HG03280 (cell line): Measurements from ENCODE around the gene SBNO1.
"Not testable (repeated sequence)": the region's sequence is repeated elsewhere in the genome, so short reads cannot be mapped to it uniquely, and the experiment has no call there.

Experiments
- ATAC-seq: cut with Tn5 transposase; IDR thresholded peaks from one replicate; pipeline ENCODE4 v1.9.1; 2021; ENCODE audit warnings: mild to moderate bottlenecking, moderate library complexity; ENCODE audit not compliant: unreplicated experiment

The SBNO1 gene

GRCh38 chr12:123351349-123351748 is 13.3 kb downstream of the SBNO1 start:
- ATAC-seq = no peak

- no peak for ATAC-seq
Measured at GRCh38 chr12:123346946-123347345, 17.7 kb downstream of the SBNO1 start.

GRCh38 chr12:123344086-123344485 is 20.6 kb downstream of the SBNO1 start:
- ATAC-seq = no peak

GRCh38 chr12:123337070-123337469 is 27.6 kb downstream of the SBNO1 start:
- ATAC-seq = no peak

- no peak for ATAC-seq
Measured at GRCh38 chr12:123336530-123336929, 28.1 kb downstream of the SBNO1 start.

GRCh38 chr12:123335490-123335889 is 29.2 kb downstream of the SBNO1 start:
- ATAC-seq = no peak

- ATAC-seq = no peak
Measured at GRCh38 chr12:123329799-123330198, 34.8 kb downstream of the SBNO1 start.

- ATAC-seq = no peak
Measured at GRCh38 chr12:123319826-123320225, 44.8 kb downstream of the SBNO1 start.

GRCh38 chr12:123319273-123319672 is 45.4 kb downstream of the SBNO1 start:
- ATAC-seq = no peak

GRCh38 chr12:123313046-123313445 is 51.6 kb downstream of the SBNO1 start:
- ATAC-seq = not testable (repeated sequence)

- ATAC-seq = no peak
Measured at GRCh38 chr12:123306200-123306599, 58.4 kb downstream of the SBNO1 start.

GRCh38 chr12:123305136-123305535 is 59.5 kb downstream of the SBNO1 start:
- no peak for ATAC-seq

- ATAC-seq = no peak
Measured at GRCh38 chr12:123293178-123293760, 71.4 kb downstream of the SBNO1 start.

GRCh38 chr12:123289911-123290310 is 74.7 kb downstream of the SBNO1 start:
- ATAC-seq = no peak

GRCh38 chr12:123288751-123289346 is 75.8 kb downstream of the SBNO1 start:
- no peak for ATAC-seq

- ATAC-seq = no peak
Measured at GRCh38 chr12:123286652-123287373, 77.8 kb downstream of the SBNO1 start.

- ATAC-seq = no peak
Measured at GRCh38 chr12:123284669-123285068, 80.0 kb downstream of the SBNO1 start.

GRCh38 chr12:123283461-123283860 is 81.2 kb downstream of the SBNO1 start:
- no peak for ATAC-seq

- no peak for ATAC-seq
Measured at GRCh38 chr12:123282111-123282510, 82.5 kb downstream of the SBNO1 start.

- ATAC-seq = no peak
Measured at GRCh38 chr12:123280971-123281370, 83.7 kb downstream of the SBNO1 start.

- ATAC-seq = peak; percentile 81
Measured at GRCh38 chr12:123278101-123278627, 86.5 kb downstream of the SBNO1 start.

- no peak for ATAC-seq
Measured at GRCh38 chr12:123273166-123273565, 91.5 kb downstream of the SBNO1 start.
